HuH-7.5 (cell line): Measurements from ENCODE around the gene LAMA2.

Experiments used
- DNase-seq: peaks from one replicate; pipeline ENCODE4 v3.0.0; 2011; ENCODE audit warnings: low spot score

LAMA2 gene

GRCh38 chr6:129494586-129494985 is 611.6 kb downstream of the LAMA2 start:
- no peak for DNase-seq

- DNase-seq = no peak
Measured at GRCh38 chr6:129495652-129496051, 612.7 kb downstream of the LAMA2 start.

- no peak for DNase-seq
Measured at GRCh38 chr6:129497481-129498441, 614.8 kb downstream of the LAMA2 start.

GRCh38 chr6:129498541-129498940 is 615.6 kb downstream of the LAMA2 start:
- no peak for DNase-seq

- DNase-seq = no peak
Measured at GRCh38 chr6:129498950-129499842, 616.3 kb downstream of the LAMA2 start.

GRCh38 chr6:129499843-129500219 is 616.9 kb downstream of the LAMA2 start:
- DNase-seq = no peak

GRCh38 chr6:129500958-129501739 is 618.2 kb downstream of the LAMA2 start:
- DNase-seq = no peak

DNA sequence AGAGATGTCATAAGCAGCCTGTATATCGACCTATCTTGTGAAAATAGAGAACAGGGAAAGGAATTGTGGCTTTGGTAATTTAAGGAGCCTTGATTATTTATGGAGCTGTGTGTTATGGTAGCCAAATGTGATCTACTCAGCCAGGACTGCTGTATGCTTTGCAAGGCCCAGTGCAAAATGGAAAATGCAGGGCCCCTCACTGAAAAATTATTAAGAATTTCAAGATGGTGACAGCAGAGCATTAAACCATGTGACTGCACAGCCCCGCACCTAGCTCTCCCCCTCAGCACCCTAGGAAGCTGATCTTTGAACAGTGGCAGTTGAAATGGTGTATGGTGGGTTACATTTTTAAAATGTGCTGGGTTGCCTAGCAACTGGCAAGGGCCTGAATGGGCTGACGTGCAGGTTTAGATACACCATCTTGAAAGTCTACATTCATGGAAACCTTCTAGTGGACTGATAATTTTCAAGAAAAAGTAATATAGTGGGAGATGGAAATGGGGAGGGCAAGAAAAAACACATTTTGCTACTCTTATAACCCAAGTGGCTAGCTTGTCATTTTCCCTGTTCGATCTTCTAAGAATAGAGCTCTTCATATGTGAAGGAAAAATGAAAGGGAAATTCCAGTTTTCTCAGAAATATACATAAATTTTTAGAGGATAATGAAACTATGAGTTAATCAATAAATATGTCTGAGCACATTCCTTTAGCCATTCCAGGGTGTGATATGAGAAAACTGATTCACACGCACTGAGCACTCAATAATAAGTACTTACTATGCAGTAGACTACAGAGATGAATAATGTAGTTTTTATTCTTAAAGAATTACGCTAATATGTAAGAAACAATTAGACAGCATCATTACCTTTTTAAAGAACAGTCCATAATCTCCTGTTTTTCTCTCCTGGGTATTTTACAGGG is 619.1 kb downstream of the LAMA2 start:
- DNase-seq = no peak

DNA sequence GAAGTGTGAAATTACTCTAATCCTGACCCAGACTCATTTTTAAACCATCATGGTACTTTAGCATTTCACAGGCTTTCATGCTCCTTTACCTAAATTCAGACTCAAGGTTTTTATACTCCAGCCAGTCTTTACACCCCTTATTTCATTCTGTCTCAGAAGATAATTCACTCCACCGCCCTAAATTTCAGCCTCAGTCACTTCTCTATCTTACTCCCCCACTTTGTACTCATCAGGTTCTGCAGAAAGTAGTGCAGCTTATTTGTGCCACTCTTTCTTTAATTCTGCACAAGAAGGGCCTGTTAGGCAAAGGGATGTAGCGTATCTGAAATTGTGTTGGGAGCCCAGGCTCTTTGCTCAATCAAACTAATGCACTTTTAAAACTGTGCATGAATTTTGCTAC is 621.5 kb downstream of the LAMA2 start:
- no peak for DNase-seq

DNA sequence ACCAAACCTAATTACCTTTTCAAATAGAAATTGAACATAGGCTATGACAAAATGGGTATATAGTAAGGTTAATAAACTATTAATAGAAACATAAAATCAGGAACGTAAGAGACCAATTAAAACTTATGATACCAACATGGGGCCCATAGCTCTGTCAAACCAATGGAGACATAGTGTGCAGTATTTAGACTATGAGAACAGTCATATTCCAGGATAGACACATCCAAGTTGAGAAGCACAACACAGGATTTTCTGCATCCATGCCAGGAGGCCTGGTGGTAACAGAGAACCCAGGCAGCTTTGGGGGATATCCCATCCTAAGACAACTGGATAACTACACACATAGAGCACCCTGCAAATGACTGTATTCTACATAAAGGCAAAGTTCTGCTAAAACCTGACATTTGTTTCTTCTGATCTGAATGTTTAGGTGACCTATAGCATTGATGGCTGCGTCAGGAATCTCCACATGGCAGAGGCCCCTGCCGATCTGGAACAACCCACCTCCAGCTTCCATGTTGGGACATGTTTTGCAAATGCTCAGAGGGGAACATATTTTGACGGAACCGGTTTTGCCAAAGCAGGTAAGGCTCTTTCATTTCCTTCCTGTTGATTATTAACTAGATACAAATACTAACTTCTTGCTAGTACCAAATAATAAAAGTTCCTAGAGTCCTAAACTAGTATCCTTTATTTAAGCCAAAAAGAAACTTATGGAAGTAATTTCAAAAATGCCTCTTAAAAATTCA is 624.3 kb downstream of the LAMA2 start:
- no peak for DNase-seq

- no peak for DNase-seq
Measured at GRCh38 chr6:129507846-129508245, 624.9 kb downstream of the LAMA2 start.

GRCh38 chr6:129508477-129509145 is 625.7 kb downstream of the LAMA2 start:
- no peak for DNase-seq

DNA sequence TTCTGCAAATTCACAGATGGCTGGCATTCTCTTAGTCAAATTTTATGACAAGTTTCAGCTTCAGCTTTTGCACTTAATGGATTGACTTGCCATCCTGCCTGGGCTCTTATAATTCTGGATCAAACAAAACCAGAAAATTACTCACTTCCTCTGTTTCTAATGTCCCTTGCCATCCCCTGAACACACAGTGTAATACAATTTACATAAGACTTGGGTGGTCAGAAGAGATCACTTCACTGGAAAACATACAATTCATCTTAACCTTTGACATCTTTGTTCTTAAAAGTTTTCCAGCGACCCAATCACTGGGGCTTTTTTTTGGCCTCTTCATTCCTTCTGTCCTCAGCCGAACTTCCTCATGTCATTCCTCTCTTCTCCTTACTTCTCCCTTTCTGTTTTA is 628.0 kb downstream of the LAMA2 start:
- DNase-seq = no peak

DNA sequence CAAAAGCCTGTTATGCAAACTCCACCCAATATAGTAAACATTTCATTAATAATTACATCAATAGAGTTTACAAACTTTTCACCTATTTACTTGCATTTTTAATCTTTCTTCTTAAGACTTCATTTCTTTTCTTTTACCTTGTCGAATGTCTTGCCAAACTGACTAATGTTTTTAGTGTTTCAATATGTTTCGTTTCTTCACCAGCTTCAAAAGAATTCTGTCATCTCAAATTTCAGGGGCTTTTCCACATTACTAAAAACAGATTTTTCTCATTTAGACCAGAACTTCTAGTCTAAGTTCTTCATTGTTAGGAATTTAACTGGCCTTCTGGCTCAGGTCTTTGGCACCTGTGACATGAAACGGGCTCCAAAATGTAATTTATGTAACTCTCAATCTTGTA is 630.5 kb downstream of the LAMA2 start:
- no peak for DNase-seq

DNA sequence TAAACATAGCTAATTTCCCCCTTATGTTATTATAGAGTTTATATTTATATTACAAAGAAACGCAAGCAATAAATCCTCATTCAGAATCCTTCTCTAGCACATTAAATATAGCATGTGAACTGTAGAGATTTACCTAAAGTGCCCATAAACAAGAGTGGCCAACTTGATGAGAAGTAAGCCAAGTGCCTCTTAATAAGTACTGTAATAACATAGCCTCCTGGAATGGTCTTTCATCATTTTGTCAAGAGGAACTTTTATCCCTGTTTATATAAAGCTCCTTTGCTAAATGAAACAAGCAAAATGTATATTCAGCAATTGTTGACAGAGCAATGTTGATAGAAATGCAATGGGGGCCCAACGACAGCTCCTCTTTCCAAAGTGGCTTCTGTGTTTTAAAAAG is 632.1 kb downstream of the LAMA2 start:
- no peak for DNase-seq

GRCh38 chr6:129516005-129516404 is 633.1 kb downstream of the LAMA2 start:
- no peak for DNase-seq

- DNase-seq = no peak
Measured at GRCh38 chr6:129516787-129517186, 633.8 kb downstream of the LAMA2 start.

DNA sequence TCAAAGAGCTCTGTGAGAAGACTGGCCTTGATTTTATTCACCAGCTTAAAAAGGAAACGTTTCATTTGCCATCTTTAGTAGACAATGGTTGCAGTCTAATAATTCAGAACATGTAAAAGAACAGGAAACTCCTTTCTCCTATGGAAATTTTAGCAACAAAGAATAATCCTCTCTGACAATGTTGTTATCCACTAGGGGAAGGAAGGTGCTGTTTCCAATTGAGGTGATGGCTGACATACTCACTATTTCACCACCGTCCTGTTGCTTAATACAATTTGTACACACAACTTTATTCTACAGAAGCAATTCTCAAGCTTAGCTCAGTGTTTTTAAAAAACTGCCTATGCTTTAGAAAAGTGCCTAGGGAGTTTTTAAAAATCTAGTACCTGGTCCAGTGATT is 634.4 kb downstream of the LAMA2 start:
- no peak for DNase-seq

- DNase-seq = no peak
Measured at GRCh38 chr6:129519750-129520149, 636.8 kb downstream of the LAMA2 start.

DNA sequence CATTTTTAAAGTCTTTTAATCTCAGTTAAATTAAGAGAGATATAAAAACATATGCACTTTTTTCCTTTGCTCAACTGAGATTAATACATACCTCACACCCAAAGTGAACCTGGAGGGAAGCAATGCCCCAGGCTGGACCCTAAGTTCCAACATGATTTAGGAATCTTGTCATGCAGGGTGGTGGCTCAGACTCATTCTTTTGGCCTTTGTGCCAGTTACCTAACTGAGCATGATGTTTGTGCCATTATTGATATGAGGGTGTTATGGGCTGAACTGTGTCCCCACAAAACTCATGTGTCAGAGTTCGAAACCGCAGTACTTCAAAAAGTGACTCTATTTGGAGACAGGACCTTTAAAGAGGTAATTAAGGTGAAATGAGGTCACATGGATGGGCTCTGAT is 639.0 kb downstream of the LAMA2 start:
- DNase-seq = no peak
